ENCODE data around the gene EPM2A. TPM values are rescaled to one million over a fixed set of nuclear protein-coding genes. Genes with fewer than 3 reads are reported as not detected.

EPM2A gene
- total and polyA plus RNA-seq, 2 donors (not counting 3 experiments of a cell fraction or from before 2014, with no cell fraction given) = 3.1 to 4.8 TPM

DNA sequence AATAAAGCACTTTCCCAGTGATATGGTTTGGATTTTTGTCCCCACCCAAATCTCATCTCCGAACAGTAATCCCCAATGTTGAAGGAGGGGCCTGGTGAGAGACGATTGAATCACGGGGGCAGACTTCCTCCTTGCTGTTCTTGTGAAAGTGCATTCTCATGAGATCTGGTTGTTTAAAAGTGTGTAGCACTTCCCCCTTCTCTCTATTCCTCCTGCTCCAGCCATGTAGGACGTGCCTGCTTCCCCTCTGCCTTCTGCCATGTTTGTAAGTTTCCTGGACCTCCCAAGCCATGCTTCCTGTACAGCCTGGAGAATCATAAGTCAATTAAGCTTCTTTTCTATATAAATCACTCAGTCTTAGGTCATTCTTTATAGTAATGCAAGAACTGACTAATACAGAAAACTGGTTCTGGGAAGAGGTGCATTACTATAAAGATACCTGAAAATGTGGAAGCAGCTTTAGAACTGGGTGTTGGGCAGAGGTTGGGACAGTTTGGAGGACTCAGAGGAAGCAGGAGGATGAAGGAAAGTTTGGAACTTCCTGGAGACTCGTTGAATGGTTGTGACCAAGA is 7.4 kb downstream of the EPM2A start:
- Histone ChIP-seq H3K4me3 (replicated peaks in 1 of 3; ENCODE audit: insufficient read depth in 1 of 3, low read depth in 1 of 3, low read length in 3 of 3) (no peak overlapping the region), H3K27ac (ENCODE audit: insufficient read depth, low read depth, low read length) (no peak overlapping the region), H3K79me2 (ENCODE audit: control insufficient read depth, insufficient read depth, low read length) (no peaks in the 10 kb centered on the region), H2AFZ (ENCODE audit: low read depth, low read length) (no peak overlapping the region), H3K4me1 (ENCODE audit: control insufficient read depth, extremely low read depth, insufficient read depth, low read length) (no peaks in the 10 kb centered on the region), H3K4me2 (ENCODE audit: insufficient read depth, low read length) (no peak overlapping the region), H3K9ac (replicated peaks; ENCODE audit: extremely low read depth, insufficient read depth, low read length) (no peak overlapping the region), H4K20me1 (replicated peaks; ENCODE audit: control insufficient read depth, extremely low read depth, insufficient read depth, low read length) (no peaks in the 10 kb centered on the region), H3K9me1 (replicated peaks; ENCODE audit: control insufficient read depth, extremely low read depth, insufficient read depth, low read length) (no peaks in the 10 kb centered on the region), H3K36me3 (ENCODE audit: control insufficient read depth in 2 of 2, extremely low read depth in 1 of 2, insufficient read depth in 2 of 2, low read length in 2 of 2) (no peaks in the 10 kb centered on the region), H3K27me3 (ENCODE audit: control insufficient read depth in 2 of 2, insufficient read depth in 2 of 2, low read length in 2 of 2) (no peaks in the 10 kb centered on the region), H3K9me3 (replicated peaks; ENCODE audit: control insufficient read depth, insufficient read depth, low read length) (no peaks in the 10 kb centered on the region)
- no peak for FAIRE-seq
- dilution Hi-C loops (cut with MboI; ENCODE audit: extremely low pct_ligation_motif_present, low sequenced_read_pairs) = no loop called here
- CTCF ChIA-PET = no interaction called here
- no peak for DNase-seq (ENCODE audit: low read depth, low spot score)
- POLR2A ChIA-PET = no interaction called here
- intact Hi-C loops (cut with micrococcal nuclease) = no loop called here
- BruUV-seq (replicated peaks) = no TSS peak
- TF ChIP-seq JUN (IDR thresholded peaks at IDR 0.05; ENCODE audit: borderline replicate concordance, insufficient read depth, insufficient read length, low read depth) (no peak), POLR2A (IDR thresholded peaks at IDR 0.05; ENCODE audit: low read depth, low read length) (no peak), FOS (IDR thresholded peaks at IDR 0.05; ENCODE audit: borderline replicate concordance, insufficient read depth, low read length) (no peak), GATA2 (IDR thresholded peaks at IDR 0.05; ENCODE audit: insufficient read depth, insufficient read length, low read depth, low read length) (no peak), MAX (IDR thresholded peaks at IDR 0.05; ENCODE audit: insufficient read depth, insufficient read length) (no peak), EZH2 (IDR thresholded peaks at IDR 0.05; ENCODE audit: borderline replicate concordance, low read depth, low read length, severe bottlenecking) (no peak)

GRCh38 chr6:145725570-145725969 is 9.8 kb downstream of the EPM2A start:
- intact Hi-C loops (cut with micrococcal nuclease) (no loop called here), dilution Hi-C loops (cut with MboI; ENCODE audit: extremely low pct_ligation_motif_present, low sequenced_read_pairs) (no loop called here)
- H3K36me3 ChIP-seq (ENCODE audit: control insufficient read depth in 2 of 2, extremely low read depth in 1 of 2, insufficient read depth in 2 of 2, low read length in 2 of 2) = no peaks in the 10 kb centered on the region
- BruUV-seq (replicated peaks) = no TSS peak
- no peaks in the 10 kb centered on the region for H3K79me2 ChIP-seq (ENCODE audit: control insufficient read depth, insufficient read depth, low read length)
- no peaks in the 10 kb centered on the region for H3K27me3 ChIP-seq (ENCODE audit: control insufficient read depth in 2 of 2, insufficient read depth in 2 of 2, low read length in 2 of 2)
- CTCF ChIA-PET = no interaction called here
- no peaks in the 10 kb centered on the region for H3K4me1 ChIP-seq (ENCODE audit: control insufficient read depth, extremely low read depth, insufficient read depth, low read length)
- no peaks in the 10 kb centered on the region for H4K20me1 ChIP-seq (replicated peaks; ENCODE audit: control insufficient read depth, extremely low read depth, insufficient read depth, low read length)
- H3K9me3 ChIP-seq (replicated peaks; ENCODE audit: control insufficient read depth, insufficient read depth, low read length) = no peaks in the 10 kb centered on the region
- no peak for TF ChIP-seq FOS (IDR thresholded peaks at IDR 0.05; ENCODE audit: borderline replicate concordance, insufficient read depth, low read length)
- TF ChIP-seq, protein P1, sequence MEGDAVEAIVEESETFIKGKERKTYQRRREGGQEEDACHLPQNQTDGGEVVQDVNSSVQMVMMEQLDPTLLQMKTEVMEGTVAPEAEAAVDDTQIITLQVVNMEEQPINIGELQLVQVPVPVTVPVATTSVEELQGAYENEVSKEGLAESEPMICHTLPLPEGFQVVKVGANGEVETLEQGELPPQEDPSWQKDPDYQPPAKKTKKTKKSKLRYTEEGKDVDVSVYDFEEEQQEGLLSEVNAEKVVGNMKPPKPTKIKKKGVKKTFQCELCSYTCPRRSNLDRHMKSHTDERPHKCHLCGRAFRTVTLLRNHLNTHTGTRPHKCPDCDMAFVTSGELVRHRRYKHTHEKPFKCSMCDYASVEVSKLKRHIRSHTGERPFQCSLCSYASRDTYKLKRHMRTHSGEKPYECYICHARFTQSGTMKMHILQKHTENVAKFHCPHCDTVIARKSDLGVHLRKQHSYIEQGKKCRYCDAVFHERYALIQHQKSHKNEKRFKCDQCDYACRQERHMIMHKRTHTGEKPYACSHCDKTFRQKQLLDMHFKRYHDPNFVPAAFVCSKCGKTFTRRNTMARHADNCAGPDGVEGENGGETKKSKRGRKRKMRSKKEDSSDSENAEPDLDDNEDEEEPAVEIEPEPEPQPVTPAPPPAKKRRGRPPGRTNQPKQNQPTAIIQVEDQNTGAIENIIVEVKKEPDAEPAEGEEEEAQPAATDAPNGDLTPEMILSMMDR (IDR thresholded peaks at IDR 0.05; ENCODE audit: extremely low read depth in 1 of 2, insufficient read depth in 1 of 2, low read depth in 1 of 2, low read length in 2 of 2) = no peak
- TF ChIP-seq EZH2 (IDR thresholded peaks at IDR 0.05; ENCODE audit: borderline replicate concordance, low read depth, low read length, severe bottlenecking) = no peak
- TF ChIP-seq POLR2AphosphoS5 (IDR thresholded peaks at IDR 0.05; ENCODE audit: insufficient read depth, low read depth, low read length) = no peak
- no peak for TF ChIP-seq MYC (IDR thresholded peaks at IDR 0.05; ENCODE audit: low read depth, low read length)
- no peak for TF ChIP-seq GATA2 (IDR thresholded peaks at IDR 0.05; ENCODE audit: insufficient read depth, insufficient read length, low read depth, low read length)
- no peak for TF ChIP-seq POLR2A (IDR thresholded peaks at IDR 0.05; ENCODE audit: low read depth, low read length)
- TF ChIP-seq MAX (IDR thresholded peaks at IDR 0.05; ENCODE audit: insufficient read depth, insufficient read length) = no peak
- no peak for TF ChIP-seq JUN (IDR thresholded peaks at IDR 0.05; ENCODE audit: borderline replicate concordance, insufficient read depth, insufficient read length, low read depth)
- H3K4me2 ChIP-seq (ENCODE audit: insufficient read depth, low read length) = no peak overlapping the region
- FAIRE-seq (no peak), DNase-seq (ENCODE audit: low read depth, low spot score) (no peak)
- POLR2A ChIA-PET = no interaction called here
- H2AFZ ChIP-seq (ENCODE audit: low read depth, low read length) = no peak overlapping the region
- no peak overlapping the region for H3K9ac ChIP-seq (replicated peaks; ENCODE audit: extremely low read depth, insufficient read depth, low read length)
- no peak overlapping the region for H3K27ac ChIP-seq (ENCODE audit: insufficient read depth, low read depth, low read length)
- no peak overlapping the region for H3K4me3 ChIP-seq (replicated peaks in 1 of 3; ENCODE audit: insufficient read depth in 1 of 3, low read depth in 1 of 3, low read length in 3 of 3)
- H3K9me1 ChIP-seq (replicated peaks; ENCODE audit: control insufficient read depth, extremely low read depth, insufficient read depth, low read length) = no peaks in the 10 kb centered on the region
